ENCODE data around the gene SH3BGR.

SH3BGR gene

DNA sequence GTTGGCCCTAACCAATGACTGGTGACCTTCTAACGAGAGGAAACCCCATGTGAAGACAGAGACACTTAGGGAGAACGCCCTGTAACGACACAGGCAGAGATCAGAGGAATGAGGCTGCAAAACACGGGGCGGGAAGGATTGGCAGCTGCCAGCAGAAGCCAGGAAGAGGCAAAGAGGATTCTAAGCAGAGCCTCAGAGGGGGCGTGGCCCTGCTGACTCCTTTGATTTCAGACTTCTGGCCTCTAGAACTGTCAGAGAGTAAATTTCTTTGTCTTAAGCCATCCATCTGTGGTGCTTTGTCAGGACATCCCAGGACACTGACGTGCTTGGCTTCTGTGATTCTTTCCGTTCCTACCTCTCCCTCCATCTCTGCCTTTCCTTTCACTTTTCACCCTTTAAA, 79.3 kb downstream of the SH3BGR start:
- TF ChIP-seq POLR2AphosphoS5 (IDR thresholded peaks at IDR 0.05; ENCODE audit: low read depth) = no peak
- TF ChIP-seq, protein P1, sequence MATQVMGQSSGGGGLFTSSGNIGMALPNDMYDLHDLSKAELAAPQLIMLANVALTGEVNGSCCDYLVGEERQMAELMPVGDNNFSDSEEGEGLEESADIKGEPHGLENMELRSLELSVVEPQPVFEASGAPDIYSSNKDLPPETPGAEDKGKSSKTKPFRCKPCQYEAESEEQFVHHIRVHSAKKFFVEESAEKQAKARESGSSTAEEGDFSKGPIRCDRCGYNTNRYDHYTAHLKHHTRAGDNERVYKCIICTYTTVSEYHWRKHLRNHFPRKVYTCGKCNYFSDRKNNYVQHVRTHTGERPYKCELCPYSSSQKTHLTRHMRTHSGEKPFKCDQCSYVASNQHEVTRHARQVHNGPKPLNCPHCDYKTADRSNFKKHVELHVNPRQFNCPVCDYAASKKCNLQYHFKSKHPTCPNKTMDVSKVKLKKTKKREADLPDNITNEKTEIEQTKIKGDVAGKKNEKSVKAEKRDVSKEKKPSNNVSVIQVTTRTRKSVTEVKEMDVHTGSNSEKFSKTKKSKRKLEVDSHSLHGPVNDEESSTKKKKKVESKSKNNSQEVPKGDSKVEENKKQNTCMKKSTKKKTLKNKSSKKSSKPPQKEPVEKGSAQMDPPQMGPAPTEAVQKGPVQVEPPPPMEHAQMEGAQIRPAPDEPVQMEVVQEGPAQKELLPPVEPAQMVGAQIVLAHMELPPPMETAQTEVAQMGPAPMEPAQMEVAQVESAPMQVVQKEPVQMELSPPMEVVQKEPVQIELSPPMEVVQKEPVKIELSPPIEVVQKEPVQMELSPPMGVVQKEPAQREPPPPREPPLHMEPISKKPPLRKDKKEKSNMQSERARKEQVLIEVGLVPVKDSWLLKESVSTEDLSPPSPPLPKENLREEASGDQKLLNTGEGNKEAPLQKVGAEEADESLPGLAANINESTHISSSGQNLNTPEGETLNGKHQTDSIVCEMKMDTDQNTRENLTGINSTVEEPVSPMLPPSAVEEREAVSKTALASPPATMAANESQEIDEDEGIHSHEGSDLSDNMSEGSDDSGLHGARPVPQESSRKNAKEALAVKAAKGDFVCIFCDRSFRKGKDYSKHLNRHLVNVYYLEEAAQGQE (IDR thresholded peaks at IDR 0.05; ENCODE audit: insufficient replicate concordance, low read depth) = no peak
- no peak for TF ChIP-seq SPI1 (IDR thresholded peaks at IDR 0.05; ENCODE audit: borderline replicate concordance, low read depth)
- TF ChIP-seq, protein P2, sequence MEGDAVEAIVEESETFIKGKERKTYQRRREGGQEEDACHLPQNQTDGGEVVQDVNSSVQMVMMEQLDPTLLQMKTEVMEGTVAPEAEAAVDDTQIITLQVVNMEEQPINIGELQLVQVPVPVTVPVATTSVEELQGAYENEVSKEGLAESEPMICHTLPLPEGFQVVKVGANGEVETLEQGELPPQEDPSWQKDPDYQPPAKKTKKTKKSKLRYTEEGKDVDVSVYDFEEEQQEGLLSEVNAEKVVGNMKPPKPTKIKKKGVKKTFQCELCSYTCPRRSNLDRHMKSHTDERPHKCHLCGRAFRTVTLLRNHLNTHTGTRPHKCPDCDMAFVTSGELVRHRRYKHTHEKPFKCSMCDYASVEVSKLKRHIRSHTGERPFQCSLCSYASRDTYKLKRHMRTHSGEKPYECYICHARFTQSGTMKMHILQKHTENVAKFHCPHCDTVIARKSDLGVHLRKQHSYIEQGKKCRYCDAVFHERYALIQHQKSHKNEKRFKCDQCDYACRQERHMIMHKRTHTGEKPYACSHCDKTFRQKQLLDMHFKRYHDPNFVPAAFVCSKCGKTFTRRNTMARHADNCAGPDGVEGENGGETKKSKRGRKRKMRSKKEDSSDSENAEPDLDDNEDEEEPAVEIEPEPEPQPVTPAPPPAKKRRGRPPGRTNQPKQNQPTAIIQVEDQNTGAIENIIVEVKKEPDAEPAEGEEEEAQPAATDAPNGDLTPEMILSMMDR (IDR thresholded peaks at IDR 0.05; ENCODE audit: insufficient read depth, low read length) = no peak
- no peak for TF ChIP-seq GABPA (IDR thresholded peaks at IDR 0.05; ENCODE audit: low read depth)
- Histone ChIP-seq H3K27ac (replicated peaks) (no peak overlapping the region), H3K27me3 (ENCODE audit: insufficient read depth, poor library complexity, severe bottlenecking) (peaks cover 10% of the 10 kb centered on the region), H3K4me3 (replicated peaks; ENCODE audit: insufficient read depth, low read length) (no peak overlapping the region)
- DNase-seq (ENCODE audit: low read depth in 1 of 2, low spot score in 1 of 2) = no peak

DNA sequence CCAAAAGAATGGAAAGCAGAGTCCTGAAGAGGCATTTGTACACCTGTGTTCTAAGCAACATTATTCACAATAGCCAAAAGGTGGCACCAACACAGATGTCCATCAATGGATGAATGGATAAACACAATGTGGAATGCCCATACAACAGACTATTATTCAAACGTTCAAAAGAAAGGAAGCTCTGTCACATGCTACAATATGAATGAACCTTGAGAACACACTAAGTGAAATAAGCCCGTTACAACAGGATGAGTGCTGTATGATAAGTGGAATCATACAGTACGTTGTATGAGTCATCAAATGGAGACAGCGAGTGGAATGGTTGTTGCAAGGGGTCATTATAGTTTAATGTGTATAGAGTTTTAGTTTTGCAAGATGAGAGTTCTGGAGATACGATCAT, 80.1 kb downstream of the SH3BGR start:
- TF ChIP-seq, protein P1 (IDR thresholded peaks at IDR 0.05; ENCODE audit: insufficient replicate concordance, low read depth) = no peak
- TF ChIP-seq GABPA (IDR thresholded peaks at IDR 0.05; ENCODE audit: low read depth) = no peak
- no peak for TF ChIP-seq SPI1 (IDR thresholded peaks at IDR 0.05; ENCODE audit: borderline replicate concordance, low read depth)
- TF ChIP-seq POLR2AphosphoS5 (IDR thresholded peaks at IDR 0.05; ENCODE audit: low read depth) = no peak
- TF ChIP-seq, protein P2 (IDR thresholded peaks at IDR 0.05; ENCODE audit: insufficient read depth, low read length) = no peak
- Histone ChIP-seq H3K27me3 (ENCODE audit: insufficient read depth, poor library complexity, severe bottlenecking) (peaks cover 10% of the 10 kb centered on the region), H3K27ac (replicated peaks) (no peak overlapping the region), H3K4me3 (replicated peaks; ENCODE audit: insufficient read depth, low read length) (no peak overlapping the region)
- no peak for DNase-seq (ENCODE audit: low read depth in 1 of 2, low spot score in 1 of 2)

DNA sequence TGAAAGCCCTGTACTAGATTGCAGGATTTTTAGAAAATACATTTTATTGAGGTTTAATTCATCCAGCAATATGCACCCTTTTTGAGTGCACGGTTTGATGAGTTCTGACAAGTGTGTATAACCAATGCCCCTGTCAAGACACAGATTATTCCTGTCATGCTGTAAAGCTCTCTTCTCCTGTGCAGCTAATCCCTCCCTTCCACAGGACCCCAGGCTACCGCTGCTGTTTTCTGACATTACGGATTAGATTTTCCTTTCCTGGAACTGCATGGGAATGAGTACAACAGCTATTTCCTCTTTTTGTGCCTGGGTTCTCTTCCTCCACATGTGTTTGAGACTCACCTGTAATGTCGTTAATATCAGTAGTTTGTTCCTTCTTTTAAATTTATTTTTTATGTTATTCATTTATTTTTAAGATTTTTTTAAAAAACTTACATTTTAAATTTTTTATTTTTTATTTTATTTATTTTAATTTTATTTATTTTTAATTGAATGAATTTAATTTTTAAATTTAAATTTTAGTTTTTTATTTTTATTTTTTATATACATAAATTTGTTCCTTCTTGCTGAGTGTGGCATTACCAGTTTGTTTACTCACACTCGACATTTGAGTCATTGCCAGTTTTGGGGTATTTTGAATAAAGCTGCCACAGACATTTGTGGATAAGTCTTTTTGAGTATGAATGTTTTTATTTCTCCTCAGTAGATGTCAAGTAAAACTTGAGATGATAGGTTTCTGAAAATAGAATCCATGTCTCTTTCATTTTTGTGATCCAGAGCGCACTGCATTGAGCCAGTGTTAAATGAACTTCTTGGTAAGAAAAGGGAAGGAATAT, 82.0 kb downstream of the SH3BGR start:
- Histone ChIP-seq H3K4me3 (replicated peaks; ENCODE audit: insufficient read depth, low read length) (no peak overlapping the region), H3K27ac (replicated peaks) (no peak overlapping the region), H3K27me3 (ENCODE audit: insufficient read depth, poor library complexity, severe bottlenecking) (peaks cover 8% of the 10 kb centered on the region)
- no peak for DNase-seq (ENCODE audit: low read depth in 1 of 2, low spot score in 1 of 2)
- TF ChIP-seq SPI1 (IDR thresholded peaks at IDR 0.05; ENCODE audit: borderline replicate concordance, low read depth) (no peak), GABPA (IDR thresholded peaks at IDR 0.05; ENCODE audit: low read depth) (no peak), POLR2AphosphoS5 (IDR thresholded peaks at IDR 0.05; ENCODE audit: low read depth) (no peak)
- TF ChIP-seq, protein P1 (IDR thresholded peaks at IDR 0.05; ENCODE audit: insufficient replicate concordance, low read depth) = no peak
- TF ChIP-seq, protein P2 (IDR thresholded peaks at IDR 0.05; ENCODE audit: insufficient read depth, low read length) = no peak

Measured in HL-60 (cell line).